A549 (cell line): ENCODE measurements around the gene SBF1. TPM values are rescaled to one million over a fixed set of nuclear protein-coding genes. Genes with fewer than 3 reads are reported as not detected.

Experiments
- ATAC-seq, 2 experiments: fragments of 200-7000 bp in 1 of 2; fragments of >200 bp in 1 of 2; cut with Nextera tagmentation in 1 of 2; cut with Tn5 transposase in 1 of 2; 3 replicates each; pipeline versions ENCODE4 v1.8.0 to v1.9.1; 2018 to 2020; ENCODE audit warnings: mild to moderate bottlenecking in 1 of 2, moderate library complexity in 1 of 2
- CTCF ChIA-PET: fragments of 300-600 bp; sonication (Branson Sonifier 250); formaldehyde crosslinking; extraction: SDS; loops from one replicate; lab custom pipeline; 2021; ENCODE audit warnings: antibody characterized with exemption, inconsistent platforms; lab: Yijun Ruan, JAX
- POLR2A ChIA-PET: fragments of 350-600 bp; formaldehyde crosslinking; extraction: SDS; loops from one replicate; lab custom pipeline; 2021; ENCODE audit warnings: antibody characterized with exemption, inconsistent platforms; lab: Yijun Ruan, JAX
- DNase-seq, 2 experiments: peaks; one replicate each; pipeline versions ENCODE4 v3.0.0 to v3.0.0-alpha.2; 2011 to 2016; ENCODE audit warnings: low read depth in 1 of 2, low spot score in 1 of 2
- FAIRE-seq: peaks from 2 replicates; lab custom pipeline; 2011; peaks lifted over from hg19 to GRCh38; lab: Jason Lieb, UNC
- H3K27ac ChIP-seq, 2 experiments: fragments of >200 bp; sonication (Bioruptor Twin); formaldehyde crosslinking; 3 replicates each; pipeline ENCODE4 v1.5.1; 2016 to 2017
- H3K4me1 ChIP-seq: fragments of >200 bp; sonication (Bioruptor Twin); formaldehyde crosslinking; 3 replicates; pipeline ENCODE4 v1.6.1; 2016
- H3K4me2 ChIP-seq: fragments of >200 bp; sonication (Bioruptor Twin); formaldehyde crosslinking; 3 replicates; pipeline ENCODE4 v1.6.1; 2016
- H3K4me3 ChIP-seq: fragments of >200 bp; sonication (Bioruptor Twin); formaldehyde crosslinking; 3 replicates; pipeline ENCODE4 v1.5.1; 2016
- H3K9me3 ChIP-seq: fragments of >200 bp; sonication (Bioruptor Twin); formaldehyde crosslinking; 3 replicates; pipeline ENCODE4 v1.6.1; 2016
- BHLHE40 ChIP-seq: IDR thresholded peaks from 2 replicates; pipeline ENCODE4 v1.6.1; 2012; ENCODE audit warnings: low read depth, low read length, inconsistent platforms
- CEBPB ChIP-seq, 2 experiments: fragments of >200 bp in 1 of 2; sonication (Bioruptor Twin) in 1 of 2; formaldehyde crosslinking in 1 of 2; IDR thresholded peaks; 2 replicates each; pipeline ENCODE4 v1.6.1; 2012 to 2016
- CHD2 ChIP-seq: fragments of 150-350 bp; IDR thresholded peaks from 2 replicates; pipeline ENCODE4 v1.6.1; 2014; ENCODE audit warnings: low read length; ENCODE audit not compliant: partially characterized antibody
- CHD4 ChIP-seq: fragments of 200-600 bp; sonication (generic); IDR thresholded peaks from 2 replicates; pipeline ENCODE4 v1.6.1; 2016; ENCODE audit warnings: antibody characterized with exemption, mild to moderate bottlenecking, borderline replicate concordance
- HMGXB4 ChIP-seq: fragments of 250-450 bp; sonication (Bioruptor Pico); IDR thresholded peaks from 2 replicates; pipeline ENCODE4 v1.5.0; 2021; ENCODE audit warnings: mild to moderate bottlenecking, moderate library complexity, borderline replicate concordance
- HOXA7 ChIP-seq: fragments of 250-450 bp; sonication (Bioruptor Pico); IDR thresholded peaks from 2 replicates; pipeline ENCODE4 v1.5.0; 2020; ENCODE audit warnings: mild to moderate bottlenecking, moderate library complexity
- JUNB ChIP-seq: fragments of >200 bp; sonication (Bioruptor Twin); formaldehyde crosslinking; IDR thresholded peaks from 2 replicates; pipeline ENCODE4 v1.6.1; 2016
- KDM5A ChIP-seq: fragments of 200-600 bp; sonication (generic); IDR thresholded peaks from 2 replicates; pipeline ENCODE4 v1.6.1; 2016; ENCODE audit warnings: antibody characterized with exemption, mild to moderate bottlenecking
- MAFK ChIP-seq: fragments of 450-650 bp; IDR thresholded peaks from 2 replicates; pipeline ENCODE4 v1.6.1; 2014; ENCODE audit not compliant: partially characterized antibody
- MAZ ChIP-seq: fragments of 150-350 bp; IDR thresholded peaks from 2 replicates; pipeline ENCODE4 v1.6.1; 2014; ENCODE audit warnings: antibody characterized with exemption, low read depth, low read length, borderline replicate concordance
- NPAS2 ChIP-seq: fragments of 250-450 bp; sonication (Bioruptor Pico); IDR thresholded peaks from 2 replicates; pipeline ENCODE4 v1.8.0; 2022; ENCODE audit warnings: mild to moderate bottlenecking, moderate library complexity, borderline replicate concordance
- NR3C1 ChIP-seq: fragments of >200 bp; sonication (Bioruptor Twin); formaldehyde crosslinking; IDR thresholded peaks from 3 replicates; pipeline ENCODE4 v1.6.1; 2017
- PHF8 ChIP-seq: fragments of 200-600 bp; sonication (generic); IDR thresholded peaks from 2 replicates; pipeline ENCODE4 v1.6.1; 2016; ENCODE audit warnings: low read depth, mild to moderate bottlenecking, antibody characterized with exemption, moderate library complexity, borderline replicate concordance
- RAD21 ChIP-seq, 2 experiments: fragments of >200 bp in 1 of 2; sonication (Bioruptor Twin) in 1 of 2; formaldehyde crosslinking in 1 of 2; IDR thresholded peaks in 1 of 2; conservative IDR thresholded peaks in 1 of 2; 2 replicates in 1 of 2; 3 replicates in 1 of 2; pipeline ENCODE4 v1.6.1; 2012 to 2018; ENCODE audit warnings: inconsistent platforms in 1 of 2
- RCOR1 ChIP-seq: fragments of 150-350 bp; IDR thresholded peaks from 2 replicates; pipeline ENCODE4 v1.6.1; 2014; ENCODE audit warnings: antibody characterized with exemption, low read length, low read depth
- REST ChIP-seq: fragments of 200-600 bp; sonication (generic); IDR thresholded peaks from 2 replicates; pipeline ENCODE4 v1.6.1; 2016; ENCODE audit warnings: antibody characterized with exemption, mild to moderate bottlenecking, moderate library complexity
- RFX5 ChIP-seq: fragments of 450-650 bp; IDR thresholded peaks from 2 replicates; pipeline ENCODE4 v1.7.1; 2014; ENCODE audit warnings: antibody characterized with exemption, mild to moderate bottlenecking, moderate library complexity
- WGBS: methylation state at CpG from one replicate; pipeline ENCODE4 v1.1.6; 2017; ENCODE audit errors: missing lambda C conversion rate; 5-methylcytosine and 5-hydroxymethylcytosine counted together
- polyA plus RNA-seq, 4 experiments: library from polyadenylated mRNA; depleted of rRNA in 3 of 4; stranded (reverse); fragments of >200 nt; fragmentation: RNase III in 1 of 4; extraction: RNeasy Plus Mini Kit Qiagen cat#74134 plus additional on column Dnase treatment in 1 of 4; gene quantifications; 2 replicates in 3 of 4; 3 replicates in 1 of 4; pipeline ENCODE4 v1.2.3, GENCODE V29; 2011 to 2017

Gene SBF1
- polyA plus RNA-seq, 2 of the 4 experiments (the other 2 are of a cell fraction) = 9.6 to 23.0 TPM

GRCh38 chr22:50522806-50523438 is 48.1 kb upstream of the SBF1 start:
- Histone ChIP-seq H3K4me3 (no peak overlapping the region), H3K4me2 (no peak overlapping the region), H3K9me3 (no peaks in the 10 kb centered on the region)
- POLR2A ChIA-PET = interaction anchor here (0.9 kb wide), 1 partner anchor 15 kb away, joined by 6 read pairs; the partner anchor contains the start of genes LMF2 and NCAPH2
- TF ChIP-seq REST (no peak), RAD21 (conservative IDR thresholded peaks at IDR 0.05 in 1 of 2, IDR thresholded peaks at IDR 0.05 in 1 of 2) (no peak), CEBPB (IDR thresholded peaks at IDR 0.05) (no peak), RCOR1 (no peak), RFX5 (no peak), PHF8 (no peak)
- TF ChIP-seq, all 56 proteins: peak for 0
- ATAC-seq (no peak), FAIRE-seq (no peak), DNase-seq (no peak)
- CTCF ChIA-PET = no interaction called here
- H3K4me1 ChIP-seq = peaks cover 14% of the 10 kb centered on the region
- H3K27ac ChIP-seq = no peak overlapping the region
- WGBS = 100% methylated on average over 2 of the region's 22 CpGs

GRCh38 chr22:50522208-50522805 is 47.5 kb upstream of the SBF1 start:
- Histone ChIP-seq H3K4me2 (no peak overlapping the region), H3K9me3 (no peaks in the 10 kb centered on the region), H3K4me3 (no peak overlapping the region), H3K4me1 (peaks cover 11% of the 10 kb centered on the region), H3K27ac (no peak overlapping the region)
- DNase-seq (no peak), ATAC-seq (no peak), FAIRE-seq (no peak)
- 80% methylated on average over 1 of the region's 15 CpGs for WGBS
- POLR2A ChIA-PET = interaction anchor here (0.6 to 0.9 kb wide), 2 partner anchors 14 to 66 kb away, joined by 4 to 6 read pairs; partner anchors contain the start of genes LMF2 and NCAPH2
- TF ChIP-seq MAZ (no peak), JUNB (no peak), KDM5A (no peak), HMGXB4 (CRISPR knock-in tag) (no peak), RFX5 (no peak), MAFK (no peak), NR3C1 (no peak), NPAS2 (no peak), CHD4 (no peak), CHD2 (no peak), HOXA7 (no peak), BHLHE40 (no peak), REST (no peak)
- TF ChIP-seq, all 56 proteins: peak for 0
- CTCF ChIA-PET = interaction anchor here (1.0 kb wide), 1 partner anchor 98 kb away, joined by 4 read pairs; no protein-coding TSS in a partner anchor
